ENCODE measurements around the gene LRRC4C.

DNA sequence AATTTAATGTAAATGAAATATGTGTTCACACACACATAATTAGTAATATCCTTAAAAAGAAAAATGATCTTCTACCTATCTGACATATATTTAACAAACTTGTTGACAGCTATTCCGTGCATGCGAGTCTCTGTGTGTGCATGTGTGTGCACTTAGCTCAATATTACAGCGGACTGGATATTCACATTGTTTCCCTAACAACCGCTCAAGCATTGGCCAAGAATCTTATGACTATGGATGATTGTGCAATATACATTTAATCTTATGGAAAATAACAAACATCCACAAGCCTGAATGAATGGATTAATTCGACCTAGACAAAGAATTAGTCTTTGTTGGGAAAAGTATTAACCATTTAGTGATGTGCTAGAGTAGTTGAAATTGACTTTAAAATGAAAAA, 1078.6 kb downstream of the LRRC4C start:
- TF ChIP-seq, protein P1, sequence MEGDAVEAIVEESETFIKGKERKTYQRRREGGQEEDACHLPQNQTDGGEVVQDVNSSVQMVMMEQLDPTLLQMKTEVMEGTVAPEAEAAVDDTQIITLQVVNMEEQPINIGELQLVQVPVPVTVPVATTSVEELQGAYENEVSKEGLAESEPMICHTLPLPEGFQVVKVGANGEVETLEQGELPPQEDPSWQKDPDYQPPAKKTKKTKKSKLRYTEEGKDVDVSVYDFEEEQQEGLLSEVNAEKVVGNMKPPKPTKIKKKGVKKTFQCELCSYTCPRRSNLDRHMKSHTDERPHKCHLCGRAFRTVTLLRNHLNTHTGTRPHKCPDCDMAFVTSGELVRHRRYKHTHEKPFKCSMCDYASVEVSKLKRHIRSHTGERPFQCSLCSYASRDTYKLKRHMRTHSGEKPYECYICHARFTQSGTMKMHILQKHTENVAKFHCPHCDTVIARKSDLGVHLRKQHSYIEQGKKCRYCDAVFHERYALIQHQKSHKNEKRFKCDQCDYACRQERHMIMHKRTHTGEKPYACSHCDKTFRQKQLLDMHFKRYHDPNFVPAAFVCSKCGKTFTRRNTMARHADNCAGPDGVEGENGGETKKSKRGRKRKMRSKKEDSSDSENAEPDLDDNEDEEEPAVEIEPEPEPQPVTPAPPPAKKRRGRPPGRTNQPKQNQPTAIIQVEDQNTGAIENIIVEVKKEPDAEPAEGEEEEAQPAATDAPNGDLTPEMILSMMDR (conservative IDR thresholded peaks at IDR 0.05 in 1 of 2, IDR thresholded peaks at IDR 0.05 in 1 of 2; ENCODE audit: low read depth in 1 of 2, low read length in 2 of 2): no peak
- no peak for TF ChIP-seq EZH2 (IDR thresholded peaks at IDR 0.05; ENCODE audit: low read length, missing control alignments)

All from fibroblast of lung (primary cell).